Measurements from ENCODE around the gene CLEC18C.
"Not testable (repeated sequence)": the region's sequence is repeated elsewhere in the genome, so short reads cannot be mapped to it uniquely, and the experiment has no call there.

- TF ChIP-seq CTCF (IDR thresholded peaks at IDR 0.05; ENCODE audit: insufficient read depth, low read length); POLR2AphosphoS5 (IDR thresholded peaks at IDR 0.05; ENCODE audit: low read depth); GABPA (IDR thresholded peaks at IDR 0.05; ENCODE audit: low read depth); REST (IDR thresholded peaks at IDR 0.05; ENCODE audit: insufficient replicate concordance, low read depth); SPI1 (IDR thresholded peaks at IDR 0.05; ENCODE audit: borderline replicate concordance, low read depth): not testable (repeated sequence)
These were observed 17.0 kb downstream of the CLEC18C start for GRCh38 chr16:70190574-70190973.

Measured in HL-60 (cell line).